WTC11 (cell line): ENCODE results near the gene MOGAT2. TPM values are rescaled to one million over a fixed set of nuclear protein-coding genes. Genes with fewer than 3 reads are reported as not detected.

Source experiments
- ATAC-seq: fragments of 200-7000 bp; cut with Tn5 transposase; 2 replicates; pipeline ENCODE4 v1.10.0; 2021; ENCODE audit warnings: mild to moderate bottlenecking, moderate library complexity
- CTCF ChIA-PET: fragments of 300-600 bp; sonication (Branson Sonifier 250); formaldehyde crosslinking; loops from one replicate; lab custom pipeline; 2021; ENCODE audit warnings: antibody characterized with exemption; lab: Charles Lee
- POLR2A ChIA-PET: fragments of 350-600 bp; sonication (Branson Sonifier 250); formaldehyde crosslinking; loops from one replicate; lab custom pipeline; 2021; ENCODE audit warnings: antibody characterized with exemption; lab: Charles Lee
- DNase-seq: peaks from one replicate; pipeline ENCODE4 v3.0.0; 2021; ENCODE audit warnings: low spot score
- H3K27ac Mint-ChIP-seq: 2 replicates; pipeline ENCODE4 v1.8.0; 2021; ENCODE audit warnings: mixed read lengths
- H3K27me3 Mint-ChIP-seq: 2 replicates; pipeline ENCODE4 v1.8.0; 2021; ENCODE audit warnings: low read depth, mild to moderate bottlenecking, moderate library complexity, mixed read lengths
- H3K36me3 Mint-ChIP-seq: 2 replicates; pipeline ENCODE4 v1.8.0; 2021; ENCODE audit warnings: mixed read lengths
- H3K4me1 Mint-ChIP-seq: 2 replicates; pipeline ENCODE4 v1.8.0; 2022; ENCODE audit warnings: mixed read lengths
- H3K4me3 Mint-ChIP-seq: 2 replicates; pipeline ENCODE4 v1.8.0; 2021; ENCODE audit warnings: mild to moderate bottlenecking, moderate library complexity, mixed read lengths
- H3K9me3 Mint-ChIP-seq: 2 replicates; pipeline ENCODE4 v1.8.0; 2021; ENCODE audit warnings: mixed read lengths
- ATF3 ChIP-seq: sonication (generic); formaldehyde crosslinking; conservative IDR thresholded peaks from 2 replicates; pipeline ENCODE4 v1.8.1; 2022; ENCODE audit warnings: mild to moderate bottlenecking, missing genetic modification reagents
- CDX4 ChIP-seq: fragments of 250-450 bp; sonication (Bioruptor Pico); IDR thresholded peaks from 2 replicates; pipeline ENCODE4 v1.9.0; 2021; ENCODE audit warnings: moderate library complexity, mild to moderate bottlenecking, inconsistent platforms, borderline replicate concordance
- CREM ChIP-seq: sonication (generic); formaldehyde crosslinking; IDR thresholded peaks from 2 replicates; pipeline ENCODE4 v1.8.1; 2022; ENCODE audit warnings: mild to moderate bottlenecking, missing genetic modification reagents, moderate library complexity
- FOXJ3 ChIP-seq: sonication (generic); formaldehyde crosslinking; IDR thresholded peaks from 2 replicates; pipeline ENCODE4 v1.9.0; 2021; ENCODE audit warnings: missing genetic modification reagents, mild to moderate bottlenecking, borderline replicate concordance
- FOXP4 ChIP-seq: sonication (generic); formaldehyde crosslinking; IDR thresholded peaks from 2 replicates; pipeline ENCODE4 v1.8.0; 2022; ENCODE audit warnings: mild to moderate bottlenecking, missing genetic modification reagents
- GTF2I ChIP-seq: fragments of 250-450 bp; sonication (Bioruptor Pico); conservative IDR thresholded peaks from 2 replicates; pipeline ENCODE4 v1.4.0; 2021; ENCODE audit warnings: mild to moderate bottlenecking
- HMGA2 ChIP-seq: fragments of 250-450 bp; sonication (Bioruptor Pico); IDR thresholded peaks from 2 replicates; pipeline ENCODE4 v1.4.0; 2021; ENCODE audit warnings: mild to moderate bottlenecking, moderate library complexity
- MLX ChIP-seq: sonication (generic); formaldehyde crosslinking; IDR thresholded peaks from 2 replicates; pipeline ENCODE4 v1.8.1; 2023; ENCODE audit warnings: mild to moderate bottlenecking, missing genetic modification reagents, moderate library complexity
- MYBL2 ChIP-seq: sonication (generic); formaldehyde crosslinking; IDR thresholded peaks from 2 replicates; pipeline ENCODE4 v1.8.1; 2023; ENCODE audit warnings: mild to moderate bottlenecking, moderate library complexity, missing genetic modification reagents
- NFATC4 ChIP-seq: fragments of 250-450 bp; sonication (Bioruptor Pico); IDR thresholded peaks from 2 replicates; pipeline ENCODE4 v1.9.0; 2021; ENCODE audit warnings: mild to moderate bottlenecking
- NFE2L1 ChIP-seq: sonication (generic); formaldehyde crosslinking; IDR thresholded peaks from 2 replicates; pipeline ENCODE4 v1.8.1; 2023; ENCODE audit warnings: missing genetic modification reagents
- OVOL2 ChIP-seq: fragments of 250-450 bp; sonication (Bioruptor Pico); IDR thresholded peaks from 2 replicates; pipeline ENCODE4 v1.9.0; 2021; ENCODE audit warnings: mild to moderate bottlenecking, borderline replicate concordance
- RORB ChIP-seq: fragments of 250-450 bp; sonication (Bioruptor Pico); IDR thresholded peaks from 2 replicates; pipeline ENCODE4 v1.9.0; 2021; ENCODE audit warnings: mild to moderate bottlenecking
- SMAD3 ChIP-seq: sonication (generic); formaldehyde crosslinking; IDR thresholded peaks from 2 replicates; pipeline ENCODE4 v1.8.0; 2022; ENCODE audit warnings: missing genetic modification reagents, mild to moderate bottlenecking, borderline replicate concordance
- SMAD4 ChIP-seq: sonication (generic); formaldehyde crosslinking; IDR thresholded peaks from 2 replicates; pipeline ENCODE4 v1.8.0; 2022; ENCODE audit warnings: mild to moderate bottlenecking, missing genetic modification reagents
- TEAD1 ChIP-seq: sonication (generic); formaldehyde crosslinking; IDR thresholded peaks from 2 replicates; pipeline ENCODE4 v1.8.0; 2022; ENCODE audit warnings: mild to moderate bottlenecking, missing genetic modification reagents
- TEAD4 ChIP-seq: sonication (generic); formaldehyde crosslinking; IDR thresholded peaks from 2 replicates; pipeline ENCODE4 v1.8.0; 2022; ENCODE audit warnings: mild to moderate bottlenecking, missing genetic modification reagents
- TP53 ChIP-seq: sonication (generic); formaldehyde crosslinking; IDR thresholded peaks from 2 replicates; pipeline ENCODE4 v1.8.1; 2023; ENCODE audit warnings: mild to moderate bottlenecking, missing genetic modification reagents
- ZBTB21 ChIP-seq: sonication (generic); formaldehyde crosslinking; IDR thresholded peaks from 2 replicates; pipeline ENCODE4 v1.8.1; 2023; ENCODE audit warnings: mild to moderate bottlenecking, missing genetic modification reagents, borderline replicate concordance
- ZNF121 ChIP-seq: sonication (generic); formaldehyde crosslinking; IDR thresholded peaks from 2 replicates; pipeline ENCODE4 v1.8.0; 2023; ENCODE audit warnings: missing genetic modification reagents
- ZNF138 ChIP-seq: sonication (generic); formaldehyde crosslinking; conservative IDR thresholded peaks from 2 replicates; pipeline ENCODE4 v1.8.1; 2022; ENCODE audit warnings: mild to moderate bottlenecking, moderate library complexity, missing genetic modification reagents
- ZNF416 ChIP-seq: fragments of 250-450 bp; sonication (Bioruptor Pico); IDR thresholded peaks from 2 replicates; pipeline ENCODE4 v1.9.0; 2021; ENCODE audit warnings: mild to moderate bottlenecking, inconsistent platforms
- ZNF512 ChIP-seq: sonication (generic); formaldehyde crosslinking; IDR thresholded peaks from 2 replicates; pipeline ENCODE4 v1.8.1; 2022; ENCODE audit warnings: missing genetic modification reagents, borderline replicate concordance
- ZSCAN18 ChIP-seq: fragments of 250-450 bp; sonication (Bioruptor Pico); IDR thresholded peaks from 2 replicates; pipeline ENCODE4 v2.1.2; 2022; ENCODE audit warnings: mild to moderate bottlenecking, moderate library complexity
- total RNA-seq: library from RNA; stranded (reverse); gene quantifications from 3 replicates; pipeline ENCODE4 v1.2.3, GENCODE V29; 2021

Gene MOGAT2
- total RNA-seq, 1 experiment from 2014 or later = not detected

GRCh38 chr11:75689863-75690609, 27.6 kb upstream of the MOGAT2 start:
- H3K36me3 Mint-ChIP-seq = peaks cover 4% of the 10 kb centered on the region; the same call in 1 of the 2 replicates
- no peak overlapping the region for H3K4me3 Mint-ChIP-seq
- H3K9me3 Mint-ChIP-seq = peaks cover 12% of the 10 kb centered on the region
- H3K4me1 Mint-ChIP-seq = no peaks in the 10 kb centered on the region
- H3K27me3 Mint-ChIP-seq = peaks cover 23% of the 10 kb centered on the region
- TF ChIP-seq ZBTB21 (CRISPR knock-in tag) (no peak), TEAD1 (CRISPR knock-in tag) (no peak), ATF3 (CRISPR knock-in tag) (no peak), ZNF138 (no peak), FOXJ3 (CRISPR knock-in tag) (no peak), CREM (CRISPR knock-in tag) (no peak), OVOL2 (no peak), NFATC4 (CRISPR knock-in tag) (no peak), ZSCAN18 (no peak), RORB (CRISPR knock-in tag) (no peak), MYBL2 (no peak), SMAD3 (CRISPR knock-in tag) (no peak), HMGA2 (CRISPR knock-in tag) (no peak), ZNF121 (CRISPR knock-in tag) (no peak), NFE2L1 (CRISPR knock-in tag) (no peak), ZNF512 (CRISPR knock-in tag) (no peak), SMAD4 (CRISPR knock-in tag) (no peak)
- TF ChIP-seq, all 79 proteins: peak for 0
- POLR2A ChIA-PET = no interaction called here
- DNase-seq = no peak
- no peak overlapping the region for H3K27ac Mint-ChIP-seq
- ATAC-seq = no peak
- CTCF ChIA-PET = interaction anchor here (1.1 kb wide), 1 partner anchor 21 kb away, joined by 3 read pairs; the partner anchor contains the start of gene MAP6

GRCh38 chr11:75691804-75692203, 25.8 kb upstream of the MOGAT2 start:
- CTCF ChIA-PET = no interaction called here
- Mint-ChIP-seq H3K27ac (no peak overlapping the region), H3K4me1 (no peaks in the 10 kb centered on the region), H3K4me3 (no peak overlapping the region)
- no peak for TF ChIP-seq TP53 (CRISPR knock-in tag)
- TF ChIP-seq SMAD4 (CRISPR knock-in tag) = no peak
- TF ChIP-seq, all 79 proteins: peak for 0
- DNase-seq = no peak
- ATAC-seq = no peak
- POLR2A ChIA-PET = no interaction called here
- Mint-ChIP-seq H3K9me3 (no peaks in the 10 kb centered on the region), H3K36me3 (no peaks in the 10 kb centered on the region), H3K27me3 (peaks cover 12% of the 10 kb centered on the region)

- no peak overlapping the region for H3K4me3 Mint-ChIP-seq
- ChIA-PET POLR2A (no interaction called here), CTCF (interaction anchor here (1.7 kb wide), 2 partner anchors 8 to 100 kb away, joined by 7 to 8 read pairs; no protein-coding TSS in a partner anchor)
- no peak overlapping the region for H3K27ac Mint-ChIP-seq
- H3K4me1 Mint-ChIP-seq = no peaks in the 10 kb centered on the region
- H3K36me3 Mint-ChIP-seq = no peaks in the 10 kb centered on the region
- H3K27me3 Mint-ChIP-seq = no peaks in the 10 kb centered on the region
- DNase-seq (no peak), ATAC-seq (no peak)
- H3K9me3 Mint-ChIP-seq = no peaks in the 10 kb centered on the region
- TF ChIP-seq TEAD4 (CRISPR knock-in tag) (no peak), MLX (no peak), CREM (CRISPR knock-in tag) (no peak), CDX4 (CRISPR knock-in tag) (no peak), ZNF416 (no peak), FOXP4 (CRISPR knock-in tag) (no peak), GTF2I (CRISPR knock-in tag) (no peak)
These were observed 19.6 kb upstream of the MOGAT2 start for GRCh38 chr11:75697906-75698581.
